Right lobe of liver (tissue), 6 donors: ENCODE results near the gene FNDC3B. TPM values are rescaled to one million over a fixed set of nuclear protein-coding genes. Genes with fewer than 3 reads are reported as not detected.

Experiments used
- ATAC-seq, 4 donors: fragments of 200-7000 bp; cut with Tn5 transposase; one replicate each; pipeline ENCODE4 v1.9.1; 2020; ENCODE audit warnings: mild to moderate bottlenecking in 4 of 4, moderate library complexity in 4 of 4
- DNase-seq, 3 donors: peaks; one replicate each; pipeline ENCODE4 v3.0.0-alpha.2; 2020
- H3K27ac ChIP-seq, 3 donors: fragments of 200-600 bp; one replicate each; pipeline ENCODE4 v1.8.0; 2022
- H3K27me3 ChIP-seq, 2 donors: fragments of 200-600 bp; one replicate each; pipeline ENCODE4 v1.8.0; 2022
- H3K36me3 ChIP-seq, 4 donors: fragments of 200-600 bp; sonication (generic) in 1 of 4; one replicate each; pipeline versions ENCODE4 v1.5.1 to v1.8.0; 2017 to 2022; ENCODE audit warnings: control low read depth in 1 of 4
- H3K4me1 ChIP-seq, 4 donors: fragments of 200-600 bp; sonication (generic) in 1 of 4; one replicate each; pipeline versions ENCODE4 v1.5.1 to v1.8.0; 2017 to 2022; ENCODE audit warnings: control low read depth in 1 of 4
- H3K4me3 ChIP-seq, 3 donors: fragments of 200-600 bp; one replicate each; pipeline ENCODE4 v1.8.0; 2022
- H3K9me3 ChIP-seq, 4 donors: fragments of 200-600 bp; sonication (generic) in 1 of 4; one replicate each; pipeline versions ENCODE4 v1.5.1 to v1.8.0; 2017 to 2022; ENCODE audit warnings: control low read depth in 1 of 4
- CTCF ChIP-seq, 4 donors: fragments of 200-600 bp in 3 of 4; fragments of 450-650 bp in 1 of 4; IDR thresholded peaks; one replicate each; pipeline versions ENCODE4 v1.5.1 to v1.8.0; 2016 to 2022; ENCODE audit warnings: antibody characterized with exemption in 4 of 4, mild to moderate bottlenecking in 2 of 4
- POLR2A ChIP-seq: fragments of 450-650 bp; IDR thresholded peaks from one replicate; pipeline ENCODE4 v1.6.1; 2017; ENCODE audit warnings: antibody characterized with exemption, mild to moderate bottlenecking
- WGBS: methylation state at CpG from one replicate; pipeline ENCODE4 v1.1.6; 2018; ENCODE audit warnings: low coverage, low lambda C conversion rate; ENCODE audit not compliant: insufficient coverage; ENCODE audit errors: missing lambda C conversion rate; 5-methylcytosine and 5-hydroxymethylcytosine counted together
- intact Hi-C, 2 donors: fragments of 100-400 bp; cut with DNase I; formaldehyde crosslinking; loops; one replicate each; pipeline versions ENCODE4 v1.11.2 to v1.14.1; 2022
- total RNA-seq, 6 experiments: library from RNA; depleted of rRNA in 2 of 6; stranded (reverse); fragments of >200 nt in 2 of 6; fragmentation: NEBNext Ultra II Directional in 3 of 6; extraction: Animal tissue kit (Norgen Biotek cat#: 25700) in 3 of 6; gene quantifications; one replicate each; pipeline versions ENCODE4 v1.1.0 to v1.2.4, GENCODE V29; 2016 to 2023
- donor health status: DM: no; HTN: yes; CAD: no.
- donor health status: DM: no; HTN: no; CAD: no.
- donor health status: DM: no; HTN: no; CAD: no.
- donor health status: DM: no; HTN: yes; CAD: no.
- donor health status: DM: no; HTN: yes; CAD: no.

FNDC3B gene
- total RNA-seq, 6 experiments from 2014 or later, result 40.2 to 184 (median 63.5) TPM

DNA sequence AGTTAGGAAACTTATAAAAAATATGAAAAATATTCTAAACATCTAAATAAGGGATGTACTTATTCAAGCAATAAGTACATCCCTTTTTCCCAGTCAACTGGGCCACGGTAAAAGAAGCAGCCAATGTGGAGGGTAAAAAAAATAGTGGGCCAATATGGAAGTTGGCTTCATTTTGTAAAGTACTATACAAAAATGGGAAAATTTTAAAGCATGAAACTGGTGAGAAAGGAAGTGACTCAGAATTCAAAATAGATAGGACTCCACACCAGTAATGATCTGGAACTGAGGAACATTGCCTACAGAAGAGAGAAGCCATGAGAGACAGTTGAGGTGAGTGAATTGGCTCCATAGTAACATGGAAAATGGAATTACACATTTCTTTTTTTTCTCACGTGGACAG lies 108.9 kb downstream of the FNDC3B start:
- ATAC-seq, result peak in 2 of 4 donors; percentile 11 to 17
- WGBS, result 51% methylated on average over 2 of the region's 2 CpGs
- Histone ChIP-seq H3K4me3 (no peak overlapping the region), H3K36me3 (no peaks in the 10 kb centered on the region), H3K4me1 (peaks cover 0 to 19% (median 5%) of the 10 kb centered on the region in 4 donors), H3K9me3 (no peaks in the 10 kb centered on the region), H3K27ac (peak overlapping the region in 2 of 3 donors; percentile 18 to 22), H3K27me3 (no peaks in the 10 kb centered on the region)
- intact Hi-C loops, result no loop called here
- TF ChIP-seq CTCF (IDR thresholded peaks at IDR 0.05) (no peak), POLR2A (no peak)
- DNase-seq, result no peak

GRCh38 chr3:172148702-172149565 lies 109.6 kb downstream of the FNDC3B start:
- intact Hi-C loops, result no loop called here
- Histone ChIP-seq H3K4me1 (peaks cover 0 to 26% (median 6%) of the 10 kb centered on the region in 4 donors), H3K4me3 (no peak overlapping the region)

DNA sequence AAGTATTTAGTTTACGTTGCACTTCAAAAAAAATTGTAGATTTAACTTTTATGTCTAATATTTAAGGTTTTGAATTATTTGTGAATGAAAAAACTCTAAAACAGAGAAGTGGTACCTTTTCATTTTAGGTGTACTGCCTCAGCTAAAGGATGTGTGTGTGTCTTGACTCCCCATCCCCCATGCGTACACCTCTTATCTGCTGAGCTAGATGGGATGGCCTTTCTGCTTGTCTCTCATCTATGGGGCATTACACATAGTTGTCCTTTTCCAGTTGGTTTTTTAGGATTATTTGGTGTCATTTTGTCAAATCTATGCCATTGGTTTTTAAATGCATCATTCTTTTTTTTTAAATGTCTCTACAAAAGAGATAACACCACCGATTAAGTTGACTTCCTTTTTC lies 110.9 kb downstream of the FNDC3B start:
- H3K27me3 ChIP-seq, result no peaks in the 10 kb centered on the region
- no peak overlapping the region for H3K4me3 ChIP-seq
- WGBS, result 79% methylated on average over 3 of the region's 3 CpGs
- ATAC-seq (no peak), DNase-seq (no peak)
- TF ChIP-seq CTCF (IDR thresholded peaks at IDR 0.05) (no peak), POLR2A (no peak)
- H3K4me1 ChIP-seq, result peaks cover 0 to 38% (median 10%) of the 10 kb centered on the region in 4 donors
- no peaks in the 10 kb centered on the region for H3K36me3 ChIP-seq
- no peak overlapping the region for H3K27ac ChIP-seq
- no peaks in the 10 kb centered on the region for H3K9me3 ChIP-seq
- intact Hi-C loops, result no loop called here

More at GRCh38 chr3:172148702-172149565, 109.6 kb downstream of the FNDC3B start:
- no peak for ATAC-seq
- Histone ChIP-seq H3K27me3 (no peaks in the 10 kb centered on the region), H3K36me3 (no peaks in the 10 kb centered on the region), H3K9me3 (no peaks in the 10 kb centered on the region), H3K27ac (peak overlapping the region; percentile 4 to 22 (median 18))
- TF ChIP-seq POLR2A (no peak), CTCF (IDR thresholded peaks at IDR 0.05) (no peak)
- DNase-seq, result no peak
- 77% methylated on average over 3 of the region's 3 CpGs for WGBS

DNA sequence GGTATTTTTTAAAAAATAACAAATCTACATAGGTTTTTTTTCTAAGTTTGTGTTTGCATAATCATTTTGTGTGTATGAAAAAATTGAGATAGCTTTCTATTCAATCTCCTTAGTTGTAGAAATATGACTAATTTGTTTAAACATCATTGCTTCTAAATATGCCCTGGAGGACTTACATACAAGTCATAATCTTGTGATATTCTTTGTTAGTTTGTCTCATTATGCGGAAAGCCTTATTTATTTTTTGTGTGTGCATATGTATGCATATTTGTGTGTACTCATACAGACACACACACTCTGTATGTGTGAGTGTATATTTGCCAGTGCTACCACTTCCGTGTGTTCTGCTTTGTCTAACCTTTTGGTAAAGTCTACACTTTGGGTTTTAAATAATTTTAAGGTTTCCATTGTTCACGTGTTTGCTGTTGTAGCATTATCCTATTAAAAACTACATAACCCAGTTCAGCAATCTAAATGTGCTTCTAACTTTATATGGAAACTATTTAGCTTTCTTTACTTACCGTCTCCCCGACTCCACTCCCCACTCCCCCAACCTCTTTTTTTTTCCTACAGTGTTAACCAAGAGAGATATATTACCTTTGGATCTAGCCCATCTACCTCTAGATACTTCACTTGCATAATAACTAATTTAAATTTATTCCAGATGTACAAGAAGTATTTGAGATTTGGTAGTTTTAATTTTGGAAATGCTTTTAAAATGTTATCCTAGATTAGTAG lies 111.7 kb downstream of the FNDC3B start:
- no peak overlapping the region for H3K4me3 ChIP-seq
- no peak for TF ChIP-seq POLR2A
- no peaks in the 10 kb centered on the region for H3K36me3 ChIP-seq
- H3K27ac ChIP-seq, result no peak overlapping the region
- ATAC-seq (no peak), DNase-seq (no peak)
- intact Hi-C loops, result no loop called here
- no peaks in the 10 kb centered on the region for H3K9me3 ChIP-seq
- peaks cover 0 to 46% (median 14%) of the 10 kb centered on the region in 4 donors for H3K4me1 ChIP-seq
- H3K27me3 ChIP-seq, result no peaks in the 10 kb centered on the region
- 66% methylated on average over 5 of the region's 5 CpGs for WGBS
